ENCODE results near the gene DKK3. TPM values are rescaled to one million over a fixed set of nuclear protein-coding genes. Genes with fewer than 3 reads are reported as not detected.

Gene DKK3
- total RNA-seq, 1 donor from 2014 or later = not detected

DNA sequence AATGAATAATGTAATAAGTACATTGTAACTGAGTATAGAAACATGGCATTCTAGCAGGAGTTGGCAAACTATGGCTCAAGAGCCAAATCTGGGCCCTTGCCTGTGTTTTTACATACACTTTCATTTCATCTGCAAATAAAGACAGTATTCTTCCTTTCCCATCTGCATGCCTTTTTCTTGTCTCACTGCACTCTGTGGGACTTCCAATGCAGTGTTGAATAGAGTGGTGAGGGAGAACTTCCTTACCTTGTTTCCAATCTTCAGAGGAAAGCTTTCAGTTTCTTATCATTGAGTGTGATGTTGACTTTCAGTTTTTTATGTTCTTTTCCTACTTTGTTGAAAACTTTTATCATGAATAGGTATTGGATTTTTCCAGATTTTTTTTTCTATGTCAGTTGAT lies 84.6 kb downstream of the DKK3 start:
- no peaks in the 10 kb centered on the region for H3K27me3 Mint-ChIP-seq
- peaks cover 12% of the 10 kb centered on the region for H3K4me1 Mint-ChIP-seq
- no peaks in the 10 kb centered on the region for H3K9me3 Mint-ChIP-seq
- H3K27ac Mint-ChIP-seq = no peak overlapping the region
- DNase-seq = no peak
- no peak overlapping the region for H3K4me3 Mint-ChIP-seq
- intact Hi-C loops (cut with micrococcal nuclease) = no loop called here
- peaks cover 48% of the 10 kb centered on the region for H3K36me3 Mint-ChIP-seq (ENCODE audit: low read depth)

DNA sequence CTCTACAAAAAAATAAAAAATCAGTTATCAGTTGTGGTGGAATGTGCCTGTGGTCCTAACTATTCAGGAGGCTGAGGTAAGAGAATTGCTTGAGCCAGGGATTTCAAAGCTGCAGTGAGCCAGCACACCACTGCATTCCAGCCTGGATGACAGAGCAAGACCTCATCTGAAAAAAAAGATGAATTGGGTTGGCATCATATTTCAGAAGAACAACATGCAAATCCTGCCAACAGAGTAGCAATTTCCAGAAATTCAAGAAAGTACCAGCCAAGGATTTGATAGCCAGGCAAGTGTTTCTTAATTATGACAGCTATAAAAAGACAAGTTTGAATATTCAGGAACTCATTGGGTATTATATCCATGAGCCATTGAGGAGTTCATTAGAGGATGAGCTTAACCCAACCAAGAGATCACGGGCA lies 91.4 kb downstream of the DKK3 start:
- no peaks in the 10 kb centered on the region for H3K27me3 Mint-ChIP-seq
- no peak overlapping the region for H3K27ac Mint-ChIP-seq
- H3K36me3 Mint-ChIP-seq (ENCODE audit: low read depth) = peaks cover 22% of the 10 kb centered on the region
- DNase-seq = no peak
- no peaks in the 10 kb centered on the region for H3K9me3 Mint-ChIP-seq
- no peak overlapping the region for H3K4me3 Mint-ChIP-seq
- intact Hi-C loops (cut with micrococcal nuclease) = no loop called here
- H3K4me1 Mint-ChIP-seq = no peaks in the 10 kb centered on the region

DNA sequence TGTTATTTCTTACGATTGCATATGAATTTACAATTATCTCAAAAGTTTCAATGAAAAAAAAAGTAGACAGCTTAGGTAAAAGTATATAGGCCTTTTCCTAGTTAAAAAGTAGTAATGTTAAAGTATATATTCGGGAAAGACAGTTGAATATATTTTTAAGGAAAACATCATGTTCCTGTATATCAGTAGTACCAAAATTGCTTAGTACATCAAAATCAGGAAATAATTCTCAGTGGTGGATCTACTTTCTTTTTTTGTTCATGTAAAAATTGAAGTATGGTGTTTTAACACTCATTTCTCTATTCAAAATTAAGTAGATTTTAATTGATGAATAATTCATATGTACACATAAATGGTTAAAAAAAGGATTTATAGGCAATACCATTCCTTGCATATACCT lies 92.8 kb downstream of the DKK3 start:
- Mint-ChIP-seq H3K36me3 (ENCODE audit: low read depth) (peaks cover 28% of the 10 kb centered on the region), H3K27ac (no peak overlapping the region), H3K27me3 (no peaks in the 10 kb centered on the region), H3K4me3 (no peak overlapping the region), H3K4me1 (no peaks in the 10 kb centered on the region), H3K9me3 (no peaks in the 10 kb centered on the region)
- intact Hi-C loops (cut with micrococcal nuclease) = no loop called here
- no peak for DNase-seq

DNA sequence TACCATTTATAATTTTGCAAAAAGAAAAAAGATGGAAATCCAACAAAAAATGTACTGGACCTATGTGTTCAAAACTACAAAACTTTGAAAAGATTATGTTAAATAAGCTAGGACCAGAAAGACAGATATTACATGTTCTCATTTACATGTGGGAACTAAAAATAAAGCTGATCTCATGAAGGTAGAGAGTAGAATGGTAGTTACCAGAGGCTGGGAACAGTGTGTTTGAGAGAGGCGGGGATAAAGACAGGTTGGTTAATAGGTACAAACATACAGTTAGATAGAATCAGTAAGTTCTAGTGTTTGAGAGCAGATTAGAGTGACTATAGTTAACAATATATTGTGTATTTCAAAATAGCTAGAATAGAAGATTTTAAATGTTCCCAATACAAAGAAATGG lies 95.0 kb downstream of the DKK3 start:
- no peaks in the 10 kb centered on the region for H3K9me3 Mint-ChIP-seq
- peaks cover 34% of the 10 kb centered on the region for H3K36me3 Mint-ChIP-seq (ENCODE audit: low read depth)
- no peaks in the 10 kb centered on the region for H3K4me1 Mint-ChIP-seq
- no peaks in the 10 kb centered on the region for H3K27me3 Mint-ChIP-seq
- H3K4me3 Mint-ChIP-seq = no peak overlapping the region
- H3K27ac Mint-ChIP-seq = no peak overlapping the region
- intact Hi-C loops (cut with micrococcal nuclease) = no loop called here
- no peak for DNase-seq

Other genes starting within 250 kb of the DKK3 start
- 51.9 and 54.0 TPM in 2 replicates for gene USP47, start 166.7 kb downstream of the DKK3 start, total RNA-seq
- 501 and 510 TPM in 2 replicates for gene MICAL2, start 102.0 kb upstream of the DKK3 start, total RNA-seq